Inflammatory macrophage treated with lipopolysaccharide for 4 hours (primary cell): ENCODE results near the gene SMIM8.

Experiments
- DNase-seq: peaks from one replicate; pipeline ENCODE4 v3.0.0-alpha.2; 2020

SMIM8 gene

DNA sequence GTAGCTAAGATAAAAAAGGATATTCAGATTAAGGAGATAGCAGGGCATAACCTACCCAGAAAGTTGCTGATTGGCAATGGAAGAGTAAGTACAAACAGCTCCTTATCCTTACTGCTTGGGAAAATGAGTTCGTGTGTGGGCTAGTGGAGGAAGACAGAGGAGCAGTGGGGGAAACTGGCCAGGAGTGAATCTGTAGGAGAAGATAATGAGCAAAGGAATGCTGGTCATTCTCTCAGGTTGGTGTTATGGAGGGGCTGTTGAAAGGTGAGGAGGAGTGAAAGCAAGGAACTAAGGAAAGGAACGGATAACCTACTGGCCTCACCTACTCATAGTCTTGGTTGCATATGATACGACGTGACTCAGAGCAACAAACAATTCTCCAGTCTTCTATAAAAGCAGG lies 14.0 kb downstream of the SMIM8 start:
- DNase-seq: no peak

DNA sequence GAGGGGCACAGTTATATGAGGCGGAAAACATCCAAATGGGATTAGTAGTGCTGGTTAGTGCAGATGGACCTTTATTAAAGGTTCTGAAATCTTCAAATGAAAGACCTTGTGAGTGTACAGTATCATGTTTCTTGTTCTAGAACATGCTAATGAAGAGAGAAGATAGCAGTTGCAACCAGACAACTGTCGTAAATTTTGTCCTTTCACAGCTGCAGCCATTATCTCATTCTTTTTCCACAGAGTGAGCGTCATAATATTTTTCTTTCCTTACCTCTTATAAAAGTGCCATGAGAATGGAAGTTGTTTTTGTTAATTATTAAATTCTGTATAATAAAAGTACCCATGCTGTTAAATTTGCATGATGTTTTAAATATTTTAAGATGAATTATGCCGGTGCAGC lies 17.8 kb downstream of the SMIM8 start:
- DNase-seq: no peak

DNA sequence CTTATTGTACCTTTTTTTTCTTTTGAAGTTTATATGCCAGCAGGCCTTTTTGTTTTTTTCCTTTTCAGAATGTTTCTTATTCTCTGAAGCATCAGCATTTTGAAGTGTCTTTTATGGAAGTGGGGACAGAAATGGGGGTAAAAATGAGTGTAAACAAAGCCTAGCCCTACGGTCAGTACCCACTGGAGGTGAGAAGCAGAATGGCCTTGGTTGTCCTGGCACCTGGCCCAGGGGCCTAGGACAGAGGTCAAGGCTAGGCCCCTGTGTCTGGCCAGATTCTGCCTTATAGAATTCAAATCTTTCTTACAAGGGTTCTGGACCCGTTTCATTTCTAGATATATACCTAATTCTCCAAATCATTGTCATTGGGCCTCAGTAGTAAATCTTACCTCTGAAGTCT lies 18.8 kb downstream of the SMIM8 start:
- no peak for DNase-seq

DNA sequence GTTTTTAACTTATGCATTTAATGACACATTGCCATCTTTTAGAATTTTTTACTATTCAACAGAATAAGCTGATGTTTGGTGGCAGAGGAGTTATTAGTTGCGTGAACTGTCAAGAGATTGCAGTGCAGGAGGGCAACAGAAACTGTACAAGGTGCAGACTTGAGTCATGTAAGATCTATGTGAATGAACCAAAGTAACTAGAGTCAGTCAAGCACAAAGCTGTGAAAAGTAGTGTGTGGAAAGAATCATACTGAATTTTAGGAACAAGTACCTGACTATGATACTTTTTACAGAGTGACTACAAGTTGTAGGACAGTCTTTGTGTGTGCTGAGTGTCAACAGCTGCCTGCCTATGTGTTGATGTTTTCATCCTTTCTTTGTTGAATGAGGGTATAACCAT lies 19.5 kb downstream of the SMIM8 start:
- DNase-seq: no peak

DNA sequence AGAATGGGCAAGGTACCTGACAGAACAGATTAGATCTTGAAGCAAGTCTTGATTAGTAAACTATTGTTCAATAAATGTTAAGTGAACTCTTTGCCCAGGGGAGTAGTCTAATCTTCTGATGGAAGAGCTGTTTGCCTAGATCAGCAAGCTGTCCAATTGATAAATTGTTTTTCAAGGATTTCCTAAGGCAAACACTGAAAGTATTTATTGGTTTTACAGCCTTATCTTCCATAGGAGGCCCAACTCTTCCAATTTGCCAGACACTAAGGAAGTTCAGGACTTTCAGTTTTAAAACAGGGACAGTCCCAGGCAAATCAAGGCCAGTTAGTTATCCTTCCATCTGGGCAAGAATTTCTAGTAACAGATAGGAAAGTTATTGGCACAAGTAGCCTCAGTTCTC lies 20.4 kb downstream of the SMIM8 start:
- no peak for DNase-seq

DNA sequence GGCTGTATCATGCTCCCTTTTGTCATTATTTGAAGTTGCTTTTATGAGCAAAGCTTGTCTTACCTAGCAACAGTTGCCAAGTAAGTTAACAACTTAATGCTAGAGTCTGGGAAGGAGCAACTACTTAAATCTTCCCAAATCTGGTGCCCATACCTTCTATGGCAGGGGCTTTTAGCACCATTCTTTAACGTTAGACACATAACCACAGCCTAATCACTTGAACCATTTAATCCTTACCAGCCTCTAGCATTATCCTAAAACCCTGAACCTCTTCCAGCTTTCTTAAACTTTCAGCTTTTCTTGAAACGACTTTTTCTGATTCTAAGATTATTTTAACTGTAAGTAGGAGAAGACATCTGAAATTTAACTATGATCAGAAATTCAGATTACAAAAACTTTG lies 22.3 kb downstream of the SMIM8 start, which contains the start of gene C6orf163:
TSS of gene C6orf163 (plus strand) at position 83 of the 400 bp plus-strand sequence. CDS start at position 370, 287 bp downstream.
- no peak for DNase-seq

DNA sequence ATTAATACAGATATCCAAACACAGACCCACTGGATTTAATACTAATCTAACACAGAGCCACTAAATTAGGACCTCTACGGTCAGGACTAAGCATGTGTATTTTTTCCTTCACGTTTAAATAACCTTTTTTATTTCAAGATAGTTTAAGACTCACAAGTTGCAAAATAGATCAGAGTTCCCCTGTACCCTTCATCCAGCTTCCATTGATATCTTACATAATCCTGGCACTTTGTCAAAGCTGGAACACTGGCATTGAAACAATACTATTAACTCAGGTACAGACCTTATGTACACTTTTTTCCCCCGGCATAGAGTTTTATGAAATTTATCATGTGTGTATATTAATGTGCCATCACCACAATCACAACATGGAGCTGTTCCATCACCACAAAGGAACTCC lies 24.3 kb downstream of the SMIM8 start:
- no peak for DNase-seq

DNA sequence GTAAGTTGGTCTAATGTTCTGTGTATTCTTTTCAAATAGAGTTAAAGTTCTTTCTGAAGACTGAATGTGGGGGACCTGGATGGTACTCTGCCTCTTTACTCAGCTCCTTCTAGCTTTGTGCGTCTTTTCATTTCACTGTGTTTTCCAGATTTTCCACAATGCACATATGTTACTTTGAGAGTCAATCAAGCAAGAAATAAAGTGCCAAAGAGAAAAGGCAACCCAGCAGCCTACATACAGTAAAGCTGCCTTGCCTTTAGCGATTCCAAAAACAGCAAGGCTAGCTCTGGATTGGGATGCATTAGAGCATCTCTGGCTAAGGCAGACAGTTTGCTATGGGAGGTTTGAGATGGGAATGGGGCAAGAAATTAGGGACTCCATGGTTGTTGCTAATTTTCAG lies 27.5 kb downstream of the SMIM8 start:
- DNase-seq: no peak

DNA sequence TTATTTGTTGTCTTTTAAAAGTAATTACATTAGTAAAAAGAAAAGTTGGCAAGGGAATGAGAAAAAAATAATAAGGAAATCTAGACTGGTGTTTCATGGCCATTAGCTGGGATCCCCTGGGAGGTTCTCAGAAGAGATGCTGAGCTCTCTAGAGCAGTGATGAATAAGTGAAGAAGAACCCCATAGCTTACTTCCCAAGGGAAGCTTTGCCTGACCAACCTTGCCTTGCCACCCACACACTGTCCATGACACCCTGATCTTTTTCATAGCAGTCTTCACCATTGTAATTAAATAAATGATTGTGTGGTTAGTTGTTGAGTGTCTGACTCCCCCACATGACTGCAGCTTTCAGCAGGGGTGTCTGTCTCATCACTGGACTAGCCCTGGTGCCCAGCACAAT lies 28.1 kb downstream of the SMIM8 start:
- no peak for DNase-seq

DNA sequence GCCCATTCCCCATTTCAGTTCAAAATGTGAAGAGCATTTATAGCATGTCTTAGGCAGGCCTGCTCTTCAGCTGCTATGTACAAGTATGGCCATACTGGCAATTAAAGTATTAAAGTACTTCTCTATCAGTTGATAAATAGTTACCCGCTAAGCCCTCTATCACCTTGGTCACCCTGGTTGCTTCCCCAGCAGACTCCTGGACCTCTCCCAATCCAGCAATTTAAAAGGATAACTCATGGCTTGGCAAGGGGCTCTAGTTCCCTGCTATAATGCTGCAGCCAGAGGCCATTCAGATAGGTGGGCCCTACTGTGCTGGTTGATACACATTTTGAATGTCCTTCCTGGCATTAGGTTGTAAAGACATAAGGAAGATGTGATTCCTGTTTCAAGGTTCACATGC lies 29.2 kb downstream of the SMIM8 start:
- DNase-seq: no peak

DNA sequence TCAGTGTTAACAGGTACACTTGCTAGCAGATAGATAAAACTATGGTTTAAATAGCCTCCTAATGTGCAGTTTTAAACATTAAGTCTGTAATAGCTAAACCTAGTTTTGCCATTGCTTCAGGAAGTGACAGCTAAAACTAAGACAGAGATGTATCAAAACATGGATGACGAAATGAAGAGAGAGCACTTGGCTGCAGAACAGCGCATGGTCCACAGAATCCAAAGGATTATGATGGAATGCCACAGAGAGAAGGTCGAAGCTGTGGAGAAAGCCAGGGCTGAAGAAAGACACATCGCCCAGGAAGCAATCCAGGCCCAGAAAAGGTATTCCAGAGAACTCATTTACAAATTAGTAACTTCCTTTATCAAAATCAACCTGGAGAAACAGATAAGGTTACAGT lies 33.8 kb downstream of the SMIM8 start:
- no peak for DNase-seq

DNA sequence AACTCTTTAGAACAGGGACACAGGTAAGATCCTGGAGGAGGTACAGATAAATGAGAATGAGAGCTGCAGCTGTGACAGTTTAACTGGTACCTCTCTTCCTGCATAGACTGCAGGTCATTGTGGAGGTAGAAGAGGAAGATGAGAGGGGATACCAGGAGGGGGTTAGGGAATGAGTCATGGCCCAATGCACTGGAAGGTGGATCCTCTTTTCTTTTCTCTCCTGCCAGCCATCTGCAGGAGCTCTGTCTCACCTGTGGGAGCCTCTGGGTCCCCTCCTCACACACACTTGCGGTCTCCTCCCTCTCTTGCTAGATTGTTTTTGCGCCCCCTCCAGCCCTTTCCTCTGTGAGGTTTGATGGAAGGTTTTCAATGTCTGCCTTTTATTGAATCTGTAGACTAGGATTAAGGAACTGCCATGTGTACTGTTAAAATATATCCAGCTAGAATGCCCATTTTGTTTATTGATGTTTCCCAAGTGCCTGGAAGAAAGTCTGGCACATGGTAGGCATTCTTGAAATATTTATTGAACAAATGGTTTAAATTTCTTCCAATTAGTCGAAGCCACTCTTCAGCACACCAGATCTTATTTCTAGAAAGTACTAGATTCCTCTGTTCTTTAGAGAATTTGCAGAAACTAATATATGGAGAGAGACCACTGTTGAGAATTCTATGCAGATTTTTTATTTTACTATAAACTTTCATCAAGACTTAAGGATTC lies 35.2 kb downstream of the SMIM8 start:
- DNase-seq: no peak

DNA sequence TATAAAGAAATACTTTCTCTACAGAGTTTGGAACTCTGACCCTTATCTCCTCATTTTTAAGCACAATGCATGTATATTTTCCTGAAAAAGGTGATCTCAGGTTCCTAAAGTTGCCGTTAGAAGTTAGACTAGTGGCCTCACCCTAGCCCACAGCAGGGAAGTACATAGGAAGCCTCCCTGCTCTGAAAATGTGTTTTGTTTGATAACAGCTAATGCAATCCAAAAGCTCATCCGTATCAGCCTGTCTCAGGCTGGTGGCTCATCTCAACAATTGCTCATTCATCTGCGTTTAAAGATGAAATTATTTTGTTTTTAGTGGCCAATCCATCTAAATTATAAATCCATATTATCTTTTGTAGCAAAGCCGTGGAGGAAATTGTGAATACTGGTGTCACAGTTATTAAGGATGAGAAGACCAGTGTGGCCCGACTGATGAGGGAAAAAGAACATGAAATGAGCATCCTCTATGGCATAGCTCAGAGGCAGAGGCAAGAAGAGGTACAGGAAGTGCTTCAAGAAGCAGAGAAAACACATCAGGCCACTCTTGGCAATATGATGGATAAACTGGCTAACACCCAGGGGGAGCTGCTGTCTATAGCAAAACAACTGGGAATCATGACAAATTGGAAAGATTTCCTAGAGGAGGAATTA lies 42.3 kb downstream of the SMIM8 start:
- DNase-seq: no peak

DNA sequence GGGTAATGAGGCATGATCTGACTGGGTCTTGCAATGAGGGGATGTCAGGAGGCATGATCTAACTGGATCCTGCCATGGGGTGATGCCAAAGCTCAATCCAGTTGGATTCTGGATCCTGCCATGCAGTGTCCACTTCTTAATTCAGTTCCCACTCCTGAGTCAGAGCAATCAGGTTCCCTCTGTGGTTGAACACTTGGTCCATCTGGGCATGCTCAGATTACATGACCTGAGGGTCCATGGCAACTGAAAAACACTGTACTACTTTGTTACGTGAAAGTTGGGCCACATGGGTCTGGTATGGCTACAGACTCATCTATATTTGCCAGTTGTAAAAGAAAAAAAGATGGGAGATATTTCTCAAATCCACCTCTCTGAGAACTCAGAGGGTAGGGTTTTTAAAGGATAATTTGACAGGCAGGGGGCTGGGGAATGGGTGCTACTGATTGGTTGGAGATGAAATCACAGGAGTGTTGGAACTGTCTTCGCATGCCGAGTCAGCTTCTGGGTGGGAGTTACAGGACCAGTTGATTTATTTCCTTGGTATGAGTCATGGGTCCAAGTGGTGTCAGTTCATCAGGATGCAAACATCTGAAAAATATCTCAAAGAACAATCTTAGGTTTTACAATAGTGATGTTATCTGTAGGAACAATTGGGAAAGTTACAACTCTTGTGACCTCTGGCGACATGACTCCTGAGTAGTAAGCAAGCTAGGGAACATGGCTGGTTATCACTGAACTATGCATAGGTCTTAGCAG lies 43.9 kb downstream of the SMIM8 start:
- DNase-seq: no peak

DNA sequence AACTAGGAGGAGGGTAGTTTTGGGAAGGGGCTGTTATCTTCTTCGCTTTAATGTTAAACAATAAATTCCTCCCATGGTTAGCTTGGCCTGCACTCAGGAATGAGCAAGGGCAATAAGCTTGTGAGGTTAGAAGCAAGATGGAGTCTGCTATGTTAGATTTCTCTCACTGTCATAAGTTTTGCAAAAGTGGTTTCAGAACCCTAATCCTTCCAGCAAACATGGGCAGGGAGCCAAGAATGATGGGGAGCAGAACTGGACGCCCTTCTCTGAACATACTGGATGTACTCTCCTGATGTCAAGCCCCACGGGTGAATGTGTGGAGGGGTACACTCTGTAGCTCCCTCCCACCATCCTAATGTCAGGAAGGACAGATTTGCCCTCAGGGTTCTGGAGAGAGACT lies 44.5 kb downstream of the SMIM8 start:
- DNase-seq: no peak

DNA sequence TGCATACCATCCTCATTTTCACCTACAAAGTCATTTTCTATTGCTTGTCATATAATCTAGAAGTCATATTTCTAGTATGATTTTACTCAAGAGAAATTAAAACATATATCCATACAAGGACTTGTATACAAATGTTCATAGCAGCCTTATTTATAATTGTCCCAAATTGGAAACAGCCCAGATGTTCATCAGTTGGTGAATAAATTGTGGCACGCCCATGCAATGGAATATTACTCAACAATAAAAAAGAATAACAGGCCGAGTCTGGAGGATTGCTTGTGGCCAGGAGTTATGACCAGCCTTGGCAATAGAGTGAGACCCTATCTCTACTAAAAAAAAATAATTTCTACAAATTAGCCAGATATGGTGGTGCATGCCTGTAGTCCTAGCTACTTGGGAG lies 51.0 kb downstream of the SMIM8 start:
- no peak for DNase-seq

DNA sequence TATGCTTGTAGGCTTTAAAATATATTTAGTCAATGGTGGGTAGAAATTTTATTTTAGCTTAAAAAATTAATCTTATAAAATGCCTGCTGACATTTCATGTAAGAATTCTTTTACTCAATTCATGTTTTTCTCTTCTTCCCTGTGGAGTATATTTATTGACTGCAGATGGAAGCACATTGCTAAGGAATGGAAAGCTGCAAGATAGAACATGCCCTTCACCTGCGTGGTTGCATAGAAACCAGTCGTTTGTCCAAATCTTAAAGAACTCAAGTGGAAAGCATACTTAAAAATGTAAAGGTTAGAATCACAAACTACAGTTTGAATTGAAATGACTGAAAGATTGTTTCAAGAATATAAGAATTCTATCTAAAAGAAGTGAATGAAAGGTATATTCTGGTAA lies 52.9 kb downstream of the SMIM8 start:
- DNase-seq: no peak

DNA sequence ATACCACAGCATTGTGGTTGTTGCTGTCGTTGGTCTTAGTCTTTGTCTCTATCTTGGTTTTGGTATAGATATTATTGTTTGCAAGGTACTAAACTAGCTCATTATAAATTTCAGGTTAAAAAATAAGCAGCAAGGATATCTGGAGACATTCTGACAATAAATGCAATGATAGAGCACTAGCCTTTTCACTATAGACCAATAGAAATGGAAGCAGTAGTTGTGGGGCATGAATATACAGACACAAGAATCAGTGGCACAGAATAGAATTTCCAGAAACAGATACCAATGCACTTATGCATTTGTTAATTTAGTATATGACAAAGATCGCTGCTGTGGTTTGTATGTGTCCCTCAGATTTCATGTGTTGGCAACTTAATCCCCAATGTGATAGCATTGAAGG lies 54.3 kb downstream of the SMIM8 start:
- DNase-seq: no peak

DNA sequence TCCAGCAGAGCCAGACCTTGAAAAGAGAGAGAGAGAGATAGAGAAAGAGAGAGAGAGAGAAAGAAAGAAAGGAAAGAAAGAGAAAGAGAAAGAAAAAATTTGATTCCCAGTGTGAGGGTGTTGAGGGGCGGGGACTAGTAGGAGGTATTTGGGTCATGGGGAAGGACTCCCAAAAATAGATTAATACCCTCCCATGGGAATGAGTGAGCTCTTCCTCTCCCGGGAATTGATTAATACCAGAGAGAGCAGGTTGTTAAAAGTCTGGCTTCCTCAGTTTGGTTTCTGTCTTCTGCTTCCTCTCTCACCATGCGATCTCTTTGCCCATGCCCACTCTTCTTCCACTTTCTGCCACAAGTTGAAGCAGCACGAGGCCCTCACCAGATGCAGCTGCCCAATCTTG lies 56.6 kb downstream of the SMIM8 start:
- peak; percentile 61 for DNase-seq

DNA sequence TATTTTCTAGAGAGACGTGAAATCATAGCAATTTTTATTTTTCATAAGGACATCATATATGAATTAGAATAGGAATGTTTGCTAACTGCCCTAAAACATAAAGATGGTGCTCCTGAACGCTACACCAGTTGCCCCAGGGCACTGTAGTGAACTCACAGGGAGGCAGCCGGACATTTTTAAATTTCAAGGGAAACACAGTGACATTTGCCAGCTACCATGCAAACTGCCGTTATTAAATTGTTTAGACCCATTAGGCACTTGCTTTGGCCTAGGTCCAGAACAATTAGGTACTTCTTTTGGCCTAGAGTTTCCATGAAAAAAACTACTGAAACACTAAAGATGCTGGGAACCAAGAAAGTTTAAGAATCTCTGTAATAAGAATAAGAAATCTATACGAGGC lies 60.5 kb downstream of the SMIM8 start:
- DNase-seq: no peak

DNA sequence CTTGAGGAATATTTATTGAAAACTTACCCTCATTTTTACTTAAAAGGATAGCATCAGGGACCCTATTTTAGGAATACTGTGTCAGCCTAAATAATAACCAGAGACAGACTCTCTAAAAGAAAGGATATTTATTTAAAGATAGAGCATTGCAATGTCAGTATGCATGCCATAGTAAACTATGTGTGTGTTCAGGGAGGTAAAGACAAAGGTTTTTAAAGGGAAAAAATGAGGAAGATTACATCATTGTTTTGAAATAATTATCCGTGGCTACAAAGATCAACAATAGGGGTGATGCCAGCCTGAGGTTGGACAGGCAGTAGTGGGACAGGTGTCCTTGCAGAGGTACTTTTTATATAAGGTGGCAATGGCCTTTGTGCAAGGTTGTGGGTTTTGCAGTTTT lies 61.6 kb downstream of the SMIM8 start:
- DNase-seq: no peak

DNA sequence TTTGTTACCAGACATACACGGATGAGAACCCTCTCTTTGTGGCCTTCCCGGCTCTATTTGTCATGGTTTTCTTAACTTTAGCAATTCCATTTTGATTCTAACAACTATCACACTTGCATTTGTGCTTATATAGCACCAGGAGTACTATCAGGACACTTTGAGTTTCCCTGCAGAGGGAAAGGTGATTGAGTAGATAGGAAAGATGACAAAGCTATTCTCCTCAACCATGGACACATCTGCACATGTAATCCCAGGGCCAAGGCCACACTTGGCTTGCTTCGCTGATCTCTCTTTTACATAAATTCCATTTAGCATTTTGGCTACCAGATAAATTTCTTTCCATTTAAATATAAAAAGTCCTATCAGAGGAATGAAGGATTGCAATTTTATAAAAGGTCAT lies 62.1 kb downstream of the SMIM8 start:
- no peak for DNase-seq

DNA sequence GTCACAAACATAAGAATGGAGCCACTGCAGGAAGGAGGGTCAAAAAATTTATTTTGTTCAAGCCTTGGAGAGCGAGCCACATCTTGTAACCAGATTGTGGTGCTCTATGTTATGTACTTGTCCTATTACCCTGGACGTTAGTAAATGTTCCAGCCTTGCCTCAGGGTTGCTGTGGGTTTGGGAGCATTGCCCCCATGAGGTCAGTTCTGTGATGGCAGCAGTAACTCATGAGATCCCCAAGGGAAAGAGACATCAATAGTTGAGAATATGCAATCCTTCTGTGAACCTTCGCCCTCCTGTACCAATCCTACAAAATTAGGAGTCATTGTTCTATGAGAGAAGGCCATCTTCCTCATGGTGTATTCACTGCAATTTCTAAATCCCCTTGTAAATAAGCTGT lies 68.9 kb downstream of the SMIM8 start:
- DNase-seq: peak; percentile 21
